Mucosa of descending colon (tissue), 3 donors: ENCODE measurements around the gene PRCD. TPM values are rescaled to one million over a fixed set of nuclear protein-coding genes. Genes with fewer than 3 reads are reported as not detected.

ENCODE experiments used
- ATAC-seq: fragments of 200-7000 bp; cut with Tn5 transposase; one replicate; pipeline ENCODE4 v1.9.1; 2020; ENCODE audit warnings: mild to moderate bottlenecking, moderate library complexity
- DNase-seq, 3 donors: peaks; one replicate each; pipeline ENCODE4 v3.0.0-alpha.2; 2020
- H3K36me3 ChIP-seq: fragments of 200-600 bp; one replicate; pipeline ENCODE4 v1.8.0; 2021; ENCODE audit warnings: low read depth, mild to moderate bottlenecking
- H3K4me1 ChIP-seq: fragments of 200-600 bp; one replicate; pipeline ENCODE4 v1.8.0; 2021; ENCODE audit warnings: low read depth, mild to moderate bottlenecking
- H3K4me3 ChIP-seq: fragments of 200-600 bp; one replicate; pipeline ENCODE4 v1.8.0; 2021; ENCODE audit warnings: mild to moderate bottlenecking
- H3K9me3 ChIP-seq: fragments of 200-600 bp; one replicate; pipeline ENCODE4 v1.8.0; 2021; ENCODE audit warnings: mild to moderate bottlenecking
- CTCF ChIP-seq: fragments of 200-600 bp; IDR thresholded peaks from one replicate; pipeline ENCODE4 v1.8.0; 2022; ENCODE audit warnings: antibody characterized with exemption, mild to moderate bottlenecking
- intact Hi-C, 2 donors: fragments of 100-400 bp; cut with DNase I in 1 of 2; cut with micrococcal nuclease in 1 of 2; formaldehyde crosslinking; loops; one replicate each; pipeline versions ENCODE4 v1.11.0 to v1.11.1; 2022; cut with DNase I, micrococcal nuclease
- long read RNA-seq, 2 donors: library from polyadenylated mRNA; unstranded; transcript quantifications; one replicate each; pipeline ENCODE4 v2.0.0, GENCODE V29; 2019 to 2021
- total RNA-seq, 3 donors: library from RNA; stranded (reverse); fragmentation: NEBNext Ultra II Directional in 2 of 3; extraction: Animal tissue kit (Norgen Biotek cat#: 25700) in 2 of 3; gene quantifications; one replicate each; pipeline versions ENCODE4 v1.2.1 to v1.2.4, GENCODE V29; 2021 to 2023
- donor health status: DM: no; HTN: no; CAD: no; lungs with moderate emphysema.
- donor health status: DM: no; HTN: no; CAD: no.
- donor health status: DM: no; HTN: yes; CAD: no.

PRCD gene
- 1 to 10 TPM; 1.0 to 4.8 (median 1.6) TPM for total RNA-seq
- long read RNA-seq, donor 1, partial matches to known transcripts: 0 of 2 reads
- long read RNA-seq, donor 1, other reads (novel, unspliced or antisense): 2 of 2 reads
- long read RNA-seq, donor 2, partial matches to known transcripts: 0 of 1 reads
- long read RNA-seq, donor 2, other reads (novel, unspliced or antisense): 1 of 1 reads

GRCh38 chr17:76539631-76540271 lies at the start of gene PRCD:
TSS of gene PRCD (plus strand) at chr17:76540044. CDS start at chr17:76540142, 98 bp downstream.
- DNase-seq (peak in 2 of 3 donors; percentile 15 to 27), ATAC-seq (no peak)
- intact Hi-C loops: no loop called here
- Histone ChIP-seq H3K4me1 (peaks cover 22% of the 10 kb centered on the region), H3K9me3 (no peaks in the 10 kb centered on the region), H3K4me3 (no peak within 1 kb of the TSS), H3K36me3 (no peaks in the 10 kb centered on the region)
- no peak for TF ChIP-seq CTCF

GRCh38 chr17:76490112-76490710 lies 49.6 kb upstream of the PRCD start:
- intact Hi-C loops: no loop called here
- DNase-seq: no peak
- H3K9me3 ChIP-seq: no peaks in the 10 kb centered on the region
- peaks cover 37% of the 10 kb centered on the region for H3K4me1 ChIP-seq
- H3K36me3 ChIP-seq: no peaks in the 10 kb centered on the region
- TF ChIP-seq CTCF: no peak
- H3K4me3 ChIP-seq: no peak overlapping the region
- ATAC-seq: no peak

GRCh38 chr17:76491271-76492122 lies 48.3 kb upstream of the PRCD start:
- peaks cover 37% of the 10 kb centered on the region for H3K4me1 ChIP-seq

GRCh38 chr17:76492123-76492988 lies 47.5 kb upstream of the PRCD start:
- intact Hi-C loops: no loop called here
- DNase-seq (peak; percentile 70 to 88 (median 78)), ATAC-seq (peak; percentile 72)
- no peak for TF ChIP-seq CTCF
- Histone ChIP-seq H3K9me3 (no peaks in the 10 kb centered on the region), H3K4me3 (no peak overlapping the region), H3K36me3 (no peaks in the 10 kb centered on the region), H3K4me1 (peaks cover 37% of the 10 kb centered on the region)

More at GRCh38 chr17:76491271-76492122, 48.3 kb upstream of the PRCD start:
- Histone ChIP-seq H3K36me3 (no peaks in the 10 kb centered on the region), H3K4me3 (no peak overlapping the region), H3K9me3 (no peaks in the 10 kb centered on the region)
- ATAC-seq (peak; percentile 32), DNase-seq (peak in 2 of 3 donors; percentile 47 to 72)
- no peak for TF ChIP-seq CTCF
- intact Hi-C loops: no loop called here
